NCI-H2196 treated with DMSO at 0.1 percent for 48 hours (cell line): ENCODE measurements around the gene KLK6.

Source experiments
- DNase-seq: peaks from one replicate; lab custom pipeline; 2025; ENCODE audit not compliant: unreplicated experiment; lab: John Stamatoyannopoulos, UW

Gene KLK6

DNA sequence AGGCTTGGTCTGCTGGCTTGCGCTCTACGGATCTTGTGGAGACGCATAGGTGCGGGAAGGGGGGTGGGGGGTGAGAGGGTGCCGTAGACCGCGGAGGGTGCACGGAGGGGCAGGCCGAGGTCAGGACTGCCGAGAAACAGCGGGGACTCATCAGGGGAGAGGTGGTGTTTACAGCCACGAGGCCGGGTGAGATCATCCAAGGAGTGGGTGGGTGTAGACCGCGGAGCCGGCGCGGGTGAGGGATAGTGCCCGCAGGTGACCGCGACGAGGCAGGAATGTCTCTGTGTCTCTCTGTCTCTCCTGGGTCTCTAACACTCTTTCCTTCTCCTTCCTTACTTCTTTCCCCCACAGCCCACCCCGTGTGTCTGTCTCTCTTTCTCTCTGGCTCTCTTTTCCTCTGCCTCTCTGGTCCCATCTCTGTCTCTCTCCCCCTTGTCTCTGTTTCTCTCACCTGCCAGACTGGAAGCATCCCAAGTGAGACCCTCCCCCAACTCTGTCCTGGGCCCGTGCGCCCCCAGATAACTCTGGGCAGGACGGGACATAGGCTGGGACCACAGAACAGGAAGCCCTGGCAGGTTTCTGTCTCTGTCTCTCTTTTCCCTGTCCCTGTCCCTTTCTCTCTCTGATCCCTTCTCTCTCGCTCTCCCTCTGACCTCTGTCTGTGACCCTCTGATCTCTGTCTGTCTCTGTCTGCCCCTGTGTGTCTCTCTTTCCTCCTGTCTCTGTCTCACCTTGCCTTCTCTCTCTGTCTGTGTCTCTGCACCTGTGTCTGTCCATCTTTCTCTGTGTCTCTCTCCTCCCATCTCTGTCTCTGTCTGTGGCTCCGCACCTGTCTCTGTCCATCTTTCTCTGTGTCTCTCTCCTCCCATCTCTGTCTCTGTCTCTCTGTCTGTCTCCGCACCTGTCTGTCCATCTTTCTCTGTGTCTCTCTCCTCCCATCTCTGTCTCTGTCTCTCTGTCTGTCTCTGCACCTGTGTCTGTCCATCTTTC lies 56.4 kb downstream of the KLK6 start:
- DNase-seq, result no peak

- DNase-seq, result no peak
Observed at GRCh38 chr19:50912102-50912599, 57.2 kb downstream of the KLK6 start.

DNA sequence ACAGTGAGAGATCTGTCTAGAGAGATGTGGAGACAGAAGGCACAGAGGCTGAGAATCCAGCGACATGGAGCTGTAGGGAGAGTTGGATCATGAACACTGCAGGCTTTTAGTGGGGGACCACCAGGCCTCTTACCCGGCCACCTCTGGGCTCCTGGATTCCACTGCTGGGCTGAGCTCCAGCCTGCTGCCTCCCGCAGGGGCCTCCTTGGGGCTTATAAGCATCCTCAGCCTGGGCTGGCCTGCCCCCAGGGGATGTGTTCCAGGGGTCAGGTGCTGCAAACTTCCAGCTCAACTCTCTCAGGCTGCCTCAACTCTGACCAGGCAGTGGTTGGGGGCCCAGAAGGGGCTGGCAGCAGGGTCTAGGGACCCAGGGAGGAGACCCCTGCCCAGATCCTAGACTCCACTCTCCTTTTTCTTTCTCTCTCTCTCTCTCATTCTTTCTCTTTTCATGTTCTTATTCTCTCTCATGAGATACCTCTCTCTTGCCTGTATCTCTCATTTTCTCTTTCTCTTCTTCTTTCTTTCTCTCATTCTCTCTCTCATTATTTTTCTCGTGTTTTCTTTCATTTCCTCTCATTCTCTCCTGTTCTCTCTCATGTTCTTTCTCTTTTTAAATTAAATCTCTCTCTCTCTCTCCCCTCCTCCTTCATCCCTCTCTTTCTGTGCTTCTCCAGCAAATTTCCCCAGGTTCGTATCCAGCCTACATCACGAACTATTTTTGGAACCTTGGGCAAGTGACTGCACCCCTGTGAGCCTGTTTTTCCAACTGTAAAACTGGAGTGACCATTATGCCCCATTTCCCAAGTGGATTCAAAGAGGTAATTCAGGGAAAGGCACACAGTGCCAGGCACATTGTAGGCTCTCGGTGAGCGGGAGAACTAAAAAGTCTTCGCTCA lies 57.9 kb downstream of the KLK6 start, which contains the start of gene KLK4:
KLK4 (minus strand) TSS at position 190 of the 896 bp plus-strand sequence. CDS start 657 bp downstream, outside the sequence.
- DNase-seq, result no peak

- no peak for DNase-seq
Observed at GRCh38 chr19:50910722-50911121, 58.7 kb downstream of the KLK6 start.

DNA sequence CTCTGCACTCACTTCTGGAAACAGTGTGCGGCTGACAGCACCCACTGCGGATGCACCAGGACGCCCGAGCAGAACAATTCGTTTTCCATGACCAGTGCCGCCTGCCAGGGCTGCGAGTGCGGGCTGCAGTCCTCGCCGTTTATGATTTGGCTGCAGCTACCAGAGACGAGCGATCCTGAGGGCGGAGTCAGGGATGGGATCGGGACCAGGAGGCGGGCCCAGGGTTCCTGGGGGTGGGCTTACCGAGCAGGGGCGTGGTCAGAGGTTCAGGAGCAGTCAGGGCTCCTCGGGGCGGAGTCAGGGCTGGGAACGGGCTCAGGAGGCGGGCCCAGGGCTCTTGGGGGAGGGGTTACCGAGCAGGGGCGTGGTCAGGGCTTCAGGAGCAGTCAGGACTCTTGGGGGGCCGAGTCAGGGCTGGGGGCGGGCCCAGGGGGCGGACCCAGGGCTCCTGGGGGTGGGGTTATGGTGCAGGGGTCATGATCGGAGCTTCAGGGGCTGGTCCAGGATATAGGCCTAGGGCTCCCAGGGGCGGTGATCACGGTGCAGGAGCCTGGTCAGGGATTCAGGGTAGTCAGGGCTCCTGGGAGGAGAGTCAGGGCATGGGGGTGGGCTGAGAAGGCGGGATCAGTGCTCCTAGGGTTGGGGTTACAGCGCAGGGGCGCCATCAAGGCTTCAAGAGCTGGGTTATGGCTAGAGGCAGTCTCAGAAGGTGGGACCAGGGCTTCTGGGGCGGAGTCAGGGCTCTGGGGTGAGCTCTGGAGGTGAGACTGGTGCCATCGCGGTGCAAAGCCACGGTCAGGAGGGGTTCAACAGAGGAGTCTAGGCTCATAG lies 59.9 kb downstream of the KLK6 start:
- no peak for DNase-seq
